ENCODE measurements around the gene HEMK1. TPM values are rescaled to one million over a fixed set of nuclear protein-coding genes. Genes with fewer than 3 reads are reported as not detected.

The HEMK1 gene
- total RNA-seq, 1 donor, result 8.7 TPM

DNA sequence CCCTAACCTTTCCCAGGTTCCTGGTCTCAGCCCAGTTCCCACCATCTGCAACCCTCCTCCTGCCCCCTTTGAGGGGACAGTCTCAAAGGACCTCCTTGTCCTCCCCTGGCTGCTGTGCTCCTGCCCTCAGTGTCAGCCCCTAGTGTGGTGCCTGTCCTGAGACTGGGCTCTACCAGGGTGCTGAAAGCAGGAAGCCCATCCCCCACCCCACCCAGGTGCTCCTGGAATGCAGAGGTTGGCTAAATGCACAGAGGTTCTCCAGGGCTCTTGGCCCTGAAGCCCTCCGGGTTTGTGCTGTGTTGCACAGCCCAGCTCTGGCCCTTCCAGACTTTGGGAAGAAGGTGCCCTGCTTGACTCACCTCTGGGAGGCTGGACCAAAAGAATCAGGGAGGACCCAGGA is 23.5 kb upstream of the HEMK1 start:
- Histone ChIP-seq H3K36me3 (ENCODE audit: insufficient read depth, low read length) (no peaks in the 10 kb centered on the region), H3K9me3 (ENCODE audit: low read depth, low read length) (no peaks in the 10 kb centered on the region), H3K79me2 (ENCODE audit: insufficient read depth, low read length) (no peaks in the 10 kb centered on the region), H3K4me2 (ENCODE audit: insufficient read depth, low read length) (no peak overlapping the region), H2AFZ (ENCODE audit: low read length) (no peak overlapping the region), H3K4me1 (ENCODE audit: insufficient read depth, low read length) (no peaks in the 10 kb centered on the region), H3K27me3 (ENCODE audit: insufficient read depth, low read length) (peaks cover 3% of the 10 kb centered on the region), H4K20me1 (ENCODE audit: insufficient read depth, low read length) (no peaks in the 10 kb centered on the region), H3K27ac (ENCODE audit: low read depth, low read length) (no peak overlapping the region), H3K4me3 (ENCODE audit: insufficient read depth, low read length) (no peak overlapping the region)
- no peak for DNase-seq (ENCODE audit: insufficient read length, low spot score, missing footprints)
- TF ChIP-seq, protein P1, sequence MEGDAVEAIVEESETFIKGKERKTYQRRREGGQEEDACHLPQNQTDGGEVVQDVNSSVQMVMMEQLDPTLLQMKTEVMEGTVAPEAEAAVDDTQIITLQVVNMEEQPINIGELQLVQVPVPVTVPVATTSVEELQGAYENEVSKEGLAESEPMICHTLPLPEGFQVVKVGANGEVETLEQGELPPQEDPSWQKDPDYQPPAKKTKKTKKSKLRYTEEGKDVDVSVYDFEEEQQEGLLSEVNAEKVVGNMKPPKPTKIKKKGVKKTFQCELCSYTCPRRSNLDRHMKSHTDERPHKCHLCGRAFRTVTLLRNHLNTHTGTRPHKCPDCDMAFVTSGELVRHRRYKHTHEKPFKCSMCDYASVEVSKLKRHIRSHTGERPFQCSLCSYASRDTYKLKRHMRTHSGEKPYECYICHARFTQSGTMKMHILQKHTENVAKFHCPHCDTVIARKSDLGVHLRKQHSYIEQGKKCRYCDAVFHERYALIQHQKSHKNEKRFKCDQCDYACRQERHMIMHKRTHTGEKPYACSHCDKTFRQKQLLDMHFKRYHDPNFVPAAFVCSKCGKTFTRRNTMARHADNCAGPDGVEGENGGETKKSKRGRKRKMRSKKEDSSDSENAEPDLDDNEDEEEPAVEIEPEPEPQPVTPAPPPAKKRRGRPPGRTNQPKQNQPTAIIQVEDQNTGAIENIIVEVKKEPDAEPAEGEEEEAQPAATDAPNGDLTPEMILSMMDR (IDR thresholded peaks at IDR 0.05; ENCODE audit: extremely low read depth, low read depth, low read length), result no peak

DNA sequence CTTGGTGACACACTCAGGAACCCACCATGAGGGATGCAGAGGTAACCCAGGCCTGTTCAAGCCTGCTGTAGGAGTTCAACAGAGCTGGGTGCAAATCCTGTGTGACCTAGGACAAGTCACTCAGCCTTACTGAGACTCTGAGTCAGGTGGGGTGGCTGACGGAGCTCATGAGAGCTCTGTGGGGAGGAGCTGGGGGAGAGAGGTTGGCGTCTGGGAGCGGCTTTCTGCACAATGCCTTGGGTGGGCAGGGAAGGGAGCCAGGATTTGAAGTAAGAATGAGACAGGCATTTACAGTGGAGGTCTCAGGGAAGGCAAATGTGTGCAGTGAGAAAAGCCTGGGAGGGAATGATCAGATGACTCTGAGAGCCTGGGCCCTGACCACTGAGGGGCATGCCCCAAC is 20.1 kb upstream of the HEMK1 start:
- H3K9me3 ChIP-seq (ENCODE audit: low read depth, low read length), result no peaks in the 10 kb centered on the region
- H3K27ac ChIP-seq (ENCODE audit: low read depth, low read length), result no peak overlapping the region

DNA sequence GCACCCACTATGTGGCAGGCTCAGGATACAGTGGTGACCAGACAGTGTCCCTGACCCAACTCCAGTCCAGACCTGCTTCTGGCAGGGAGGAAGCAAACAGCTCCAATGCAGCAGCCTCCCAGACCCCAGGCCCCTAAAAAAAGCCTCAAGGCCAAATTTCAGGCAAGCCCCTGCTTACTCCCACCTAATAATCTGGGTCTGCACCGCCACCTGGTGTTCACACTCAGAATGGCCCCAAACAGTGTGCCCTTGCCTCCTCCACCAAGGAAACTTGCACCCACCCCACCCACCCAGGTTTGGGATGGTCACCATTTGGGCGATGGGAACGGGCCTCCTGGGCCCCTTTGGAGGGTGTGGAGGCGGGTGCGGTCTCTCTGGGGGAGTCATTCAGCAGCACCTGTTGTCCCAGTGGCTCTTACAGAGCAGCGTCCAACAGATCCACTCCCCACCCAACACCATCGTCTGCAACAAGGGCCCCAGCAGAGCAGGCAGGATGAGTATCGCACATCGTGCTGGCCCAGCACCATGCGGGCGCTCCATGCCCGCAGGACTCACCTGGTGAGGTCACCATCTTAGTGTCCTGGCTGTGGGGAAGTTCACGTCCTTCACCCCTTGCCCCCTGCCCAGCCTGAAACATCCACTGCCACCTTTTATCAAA is 19.1 kb upstream of the HEMK1 start:
- Histone ChIP-seq H3K4me2 (ENCODE audit: insufficient read depth, low read length) (no peak overlapping the region), H3K36me3 (ENCODE audit: insufficient read depth, low read length) (no peaks in the 10 kb centered on the region), H3K4me1 (ENCODE audit: insufficient read depth, low read length) (no peaks in the 10 kb centered on the region), H3K9me3 (ENCODE audit: low read depth, low read length) (no peaks in the 10 kb centered on the region), H3K79me2 (ENCODE audit: insufficient read depth, low read length) (no peaks in the 10 kb centered on the region), H4K20me1 (ENCODE audit: insufficient read depth, low read length) (no peaks in the 10 kb centered on the region), H3K27me3 (ENCODE audit: insufficient read depth, low read length) (peaks cover 7% of the 10 kb centered on the region), H3K4me3 (ENCODE audit: insufficient read depth, low read length) (no peak overlapping the region), H3K27ac (ENCODE audit: low read depth, low read length) (no peak overlapping the region), H2AFZ (ENCODE audit: low read length) (no peak overlapping the region)
- no peak for DNase-seq (ENCODE audit: insufficient read length, low spot score, missing footprints)
- TF ChIP-seq, protein P1 (IDR thresholded peaks at IDR 0.05; ENCODE audit: extremely low read depth, low read depth, low read length), result peak; percentile 67

More for the DNA sequence above, 20.1 kb upstream of the HEMK1 start:
- TF ChIP-seq, protein P1 (IDR thresholded peaks at IDR 0.05; ENCODE audit: extremely low read depth, low read depth, low read length), result no peak
- Histone ChIP-seq H4K20me1 (ENCODE audit: insufficient read depth, low read length) (no peaks in the 10 kb centered on the region), H3K4me2 (ENCODE audit: insufficient read depth, low read length) (no peak overlapping the region), H3K79me2 (ENCODE audit: insufficient read depth, low read length) (no peaks in the 10 kb centered on the region), H3K4me3 (ENCODE audit: insufficient read depth, low read length) (no peak overlapping the region), H2AFZ (ENCODE audit: low read length) (no peak overlapping the region), H3K27me3 (ENCODE audit: insufficient read depth, low read length) (peaks cover 7% of the 10 kb centered on the region), H3K4me1 (ENCODE audit: insufficient read depth, low read length) (no peaks in the 10 kb centered on the region), H3K36me3 (ENCODE audit: insufficient read depth, low read length) (no peaks in the 10 kb centered on the region)
- no peak for DNase-seq (ENCODE audit: insufficient read length, low spot score, missing footprints)

DNA sequence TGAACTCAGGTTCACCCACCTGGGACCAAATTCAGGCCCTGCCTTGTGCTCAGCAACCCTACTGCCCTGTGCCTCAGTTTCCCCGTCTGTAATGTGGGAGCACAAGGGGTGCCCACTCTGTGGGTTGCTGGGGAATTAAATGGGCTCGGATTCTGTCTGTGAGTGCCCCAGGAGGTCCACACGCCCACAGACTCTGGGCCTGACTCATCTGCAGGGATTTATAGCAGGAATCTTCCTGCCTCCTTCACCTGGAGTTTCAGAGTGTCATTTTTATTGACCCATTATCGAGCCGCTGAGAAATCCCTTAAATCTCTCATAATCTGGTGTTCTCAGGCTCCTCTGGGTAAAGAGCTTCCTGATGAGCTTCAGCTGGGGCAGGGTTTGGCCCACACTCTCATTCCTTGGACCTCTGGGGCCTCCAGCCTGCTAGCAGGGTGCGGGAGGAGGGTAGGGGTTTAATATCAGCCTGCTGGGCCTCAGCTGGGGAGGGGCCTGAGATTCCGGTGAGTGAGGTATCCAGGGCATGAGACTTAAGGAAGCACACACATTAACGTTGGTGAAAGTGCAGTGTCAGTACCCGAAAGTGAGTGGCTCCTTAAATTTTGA is 18.2 kb upstream of the HEMK1 start:
- no peak overlapping the region for H2AFZ ChIP-seq (ENCODE audit: low read length)
- H3K27me3 ChIP-seq (ENCODE audit: insufficient read depth, low read length), result peaks cover 4% of the 10 kb centered on the region
- no peaks in the 10 kb centered on the region for H3K4me1 ChIP-seq (ENCODE audit: insufficient read depth, low read length)
- H3K27ac ChIP-seq (ENCODE audit: low read depth, low read length), result no peak overlapping the region
- no peak overlapping the region for H3K4me3 ChIP-seq (ENCODE audit: insufficient read depth, low read length)
- no peaks in the 10 kb centered on the region for H4K20me1 ChIP-seq (ENCODE audit: insufficient read depth, low read length)
- TF ChIP-seq, protein P1 (IDR thresholded peaks at IDR 0.05; ENCODE audit: extremely low read depth, low read depth, low read length), result no peak
- no peaks in the 10 kb centered on the region for H3K9me3 ChIP-seq (ENCODE audit: low read depth, low read length)
- no peaks in the 10 kb centered on the region for H3K79me2 ChIP-seq (ENCODE audit: insufficient read depth, low read length)
- H3K4me2 ChIP-seq (ENCODE audit: insufficient read depth, low read length), result no peak overlapping the region
- no peak for DNase-seq (ENCODE audit: insufficient read length, low spot score, missing footprints)
- H3K36me3 ChIP-seq (ENCODE audit: insufficient read depth, low read length), result no peaks in the 10 kb centered on the region

Data from osteoblast (primary cell).